Effector CD4-positive, alpha-beta T cell (primary cell): ENCODE results near the gene ZNF90.
"Not testable (repeated sequence)": the region's sequence is repeated elsewhere in the genome, so short reads cannot be mapped to it uniquely, and the experiment has no call there.

ENCODE experiments used
- DNase-seq: peaks from one replicate; pipeline ENCODE4 v3.0.0-alpha.2; 2020
- total RNA-seq: gene quantifications from one replicate; lab custom pipeline; 2026; lab: John Stamatoyannopoulos, UW

Gene ZNF90
- total RNA-seq: 1.9 reads per million, percentile 2 among the genes with 10 or more reads in this experiment

GRCh38 chr19:20077791-20078463 lies at the start of gene ZNF90:
TSS of gene ZNF90 (plus strand) at chr19:20078000. CDS start at chr19:20078133, 133 bp downstream.
- DNase-seq: peak; percentile 85

- no peak for DNase-seq
Measured at GRCh38 chr19:20028611-20029010, 49.2 kb upstream of the ZNF90 start.

- DNase-seq: no peak
Measured at GRCh38 chr19:20035935-20036334, 41.9 kb upstream of the ZNF90 start.

- DNase-seq: peak; percentile 2
Measured at GRCh38 chr19:20038358-20039202, 39.2 kb upstream of the ZNF90 start.

- DNase-seq: peak; percentile 92
Measured at GRCh38 chr19:20039203-20039723, 38.5 kb upstream of the ZNF90 start, which contains the start of gene ZNF682. TSS of gene ZNF682 (minus strand) at chr19:20039505. CDS start at chr19:20039345, 160 bp downstream.

GRCh38 chr19:20044663-20045062 lies 33.1 kb upstream of the ZNF90 start:
- DNase-seq: no peak

GRCh38 chr19:20045742-20046141 lies 32.1 kb upstream of the ZNF90 start:
- DNase-seq: not testable (repeated sequence)

- peak; percentile 47 for DNase-seq
Measured at GRCh38 chr19:20051841-20052768, 25.7 kb upstream of the ZNF90 start.

GRCh38 chr19:20058738-20059137 lies 19.1 kb upstream of the ZNF90 start:
- DNase-seq: not testable (repeated sequence)

GRCh38 chr19:20060282-20060681 lies 17.5 kb upstream of the ZNF90 start:
- no peak for DNase-seq

- DNase-seq: no peak
Measured at GRCh38 chr19:20066861-20067260, 10.9 kb upstream of the ZNF90 start.

- no peak for DNase-seq
Measured at GRCh38 chr19:20067943-20068342, 9.9 kb upstream of the ZNF90 start.

GRCh38 chr19:20068559-20068958 lies 9.2 kb upstream of the ZNF90 start:
- DNase-seq: not testable (repeated sequence)

- DNase-seq: no peak
Measured at GRCh38 chr19:20070691-20071090, 7.1 kb upstream of the ZNF90 start.

- no peak for DNase-seq
Measured at GRCh38 chr19:20072936-20073335, 4.9 kb upstream of the ZNF90 start.

GRCh38 chr19:20078581-20079031 lies 806 bp downstream of the ZNF90 start:
- DNase-seq: no peak

- DNase-seq: no peak
Measured at GRCh38 chr19:20079476-20079875, 1.7 kb downstream of the ZNF90 start.

GRCh38 chr19:20080656-20081055 lies 2.9 kb downstream of the ZNF90 start:
- no peak for DNase-seq

- not testable (repeated sequence) for DNase-seq
Measured at GRCh38 chr19:20082232-20082833, 4.5 kb downstream of the ZNF90 start.

- DNase-seq: not testable (repeated sequence)
Measured at GRCh38 chr19:20082876-20083275, 5.1 kb downstream of the ZNF90 start.

GRCh38 chr19:20102097-20102496 lies 24.3 kb downstream of the ZNF90 start:
- no peak for DNase-seq
